Measurements from ENCODE around the gene TMEM167B.

GRCh38 chr1:109060707-109061106, 29.9 kb upstream of the TMEM167B start:
- no peak for TF ChIP-seq ZNF274 (IDR thresholded peaks at IDR 0.05; ENCODE audit: borderline replicate concordance, extremely low read depth, low read length)
- no peak for TF ChIP-seq USF2 (IDR thresholded peaks at IDR 0.05; ENCODE audit: low read length)
- no peak for TF ChIP-seq POLR2AphosphoS5 (IDR thresholded peaks at IDR 0.05; ENCODE audit: low read depth, low read length)
- no peak for TF ChIP-seq POLR2A (IDR thresholded peaks at IDR 0.05; ENCODE audit: control extremely low read depth in 1 of 2, low read depth in 2 of 2, low read length in 2 of 2)

All from H1 (cell line).